PFSK-1 (cell line): ENCODE data around the gene CMC1.

Source experiments
- FOXP2 ChIP-seq: optimal IDR thresholded peaks from 2 replicates; pipeline ENCODE3; 2011; ENCODE audit warnings: borderline replicate concordance, control low read depth, inconsistent platforms; ENCODE audit not compliant: insufficient read depth; ENCODE audit errors: extremely low read length, extremely low read depth
- POLR2AphosphoS5 ChIP-seq: IDR thresholded peaks from 2 replicates; pipeline ENCODE4 v1.6.1; 2012; ENCODE audit warnings: low read depth, mild to moderate bottlenecking, control low read depth, low read length, moderate library complexity
- SIN3A ChIP-seq: IDR thresholded peaks from 2 replicates; pipeline ENCODE4 v1.6.1; 2012; ENCODE audit warnings: mild to moderate bottlenecking, low read length, moderate library complexity, borderline replicate concordance; ENCODE audit not compliant: insufficient read depth
- TAF1 ChIP-seq: IDR thresholded peaks from 2 replicates; pipeline ENCODE4 v1.6.1; 2012; ENCODE audit warnings: low read length, control low read depth, borderline replicate concordance; ENCODE audit not compliant: insufficient read depth
- TF ChIP-seq, protein P1 (sequence below), 2 experiments: IDR thresholded peaks; 2 replicates each; pipeline versions ENCODE4 v1.6.1 to v1.8.0; 2011 to 2012; ENCODE audit warnings: low read depth in 2 of 2, low read length in 2 of 2, control low read depth in 1 of 2, inconsistent platforms in 1 of 2, mild to moderate bottlenecking in 1 of 2, moderate library complexity in 1 of 2; ENCODE audit not compliant: insufficient read depth in 1 of 2

DNA sequence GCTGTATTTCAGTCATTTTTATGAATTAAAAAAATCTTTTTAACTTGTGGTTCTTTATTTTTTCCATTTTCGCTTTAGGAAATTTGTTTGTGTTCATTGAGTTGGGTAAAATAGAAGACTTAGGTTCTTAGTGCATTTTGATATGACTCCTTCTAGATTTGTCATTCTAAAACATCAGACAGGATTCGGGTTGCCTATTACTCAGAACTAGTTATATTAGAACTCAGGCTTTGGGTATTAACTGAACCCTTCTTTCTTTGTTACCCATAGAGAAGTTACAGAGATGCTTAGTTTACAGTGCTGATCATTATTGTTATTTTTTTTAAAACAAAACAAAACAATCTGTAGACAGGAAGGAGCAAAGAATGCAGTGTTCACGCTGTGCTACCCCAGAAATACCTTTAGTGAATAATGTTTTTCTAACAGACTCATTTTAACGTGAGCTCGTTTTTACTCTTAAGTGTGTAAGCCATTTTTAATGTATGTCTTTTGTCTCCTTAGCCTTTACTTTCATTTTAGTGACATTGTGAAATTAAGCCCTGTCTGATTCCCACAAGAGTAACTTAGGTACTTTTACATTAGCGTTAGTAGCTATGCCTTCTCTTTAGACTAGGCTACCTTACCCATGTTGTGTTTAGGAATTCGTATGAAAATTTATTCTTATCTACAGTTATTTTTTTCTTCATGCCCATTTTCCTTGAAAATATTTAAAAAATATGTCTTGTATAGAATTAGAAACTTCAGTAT is 53.4 kb downstream of the CMC1 start:
- no peak for TF ChIP-seq POLR2AphosphoS5
- TF ChIP-seq, protein P1, sequence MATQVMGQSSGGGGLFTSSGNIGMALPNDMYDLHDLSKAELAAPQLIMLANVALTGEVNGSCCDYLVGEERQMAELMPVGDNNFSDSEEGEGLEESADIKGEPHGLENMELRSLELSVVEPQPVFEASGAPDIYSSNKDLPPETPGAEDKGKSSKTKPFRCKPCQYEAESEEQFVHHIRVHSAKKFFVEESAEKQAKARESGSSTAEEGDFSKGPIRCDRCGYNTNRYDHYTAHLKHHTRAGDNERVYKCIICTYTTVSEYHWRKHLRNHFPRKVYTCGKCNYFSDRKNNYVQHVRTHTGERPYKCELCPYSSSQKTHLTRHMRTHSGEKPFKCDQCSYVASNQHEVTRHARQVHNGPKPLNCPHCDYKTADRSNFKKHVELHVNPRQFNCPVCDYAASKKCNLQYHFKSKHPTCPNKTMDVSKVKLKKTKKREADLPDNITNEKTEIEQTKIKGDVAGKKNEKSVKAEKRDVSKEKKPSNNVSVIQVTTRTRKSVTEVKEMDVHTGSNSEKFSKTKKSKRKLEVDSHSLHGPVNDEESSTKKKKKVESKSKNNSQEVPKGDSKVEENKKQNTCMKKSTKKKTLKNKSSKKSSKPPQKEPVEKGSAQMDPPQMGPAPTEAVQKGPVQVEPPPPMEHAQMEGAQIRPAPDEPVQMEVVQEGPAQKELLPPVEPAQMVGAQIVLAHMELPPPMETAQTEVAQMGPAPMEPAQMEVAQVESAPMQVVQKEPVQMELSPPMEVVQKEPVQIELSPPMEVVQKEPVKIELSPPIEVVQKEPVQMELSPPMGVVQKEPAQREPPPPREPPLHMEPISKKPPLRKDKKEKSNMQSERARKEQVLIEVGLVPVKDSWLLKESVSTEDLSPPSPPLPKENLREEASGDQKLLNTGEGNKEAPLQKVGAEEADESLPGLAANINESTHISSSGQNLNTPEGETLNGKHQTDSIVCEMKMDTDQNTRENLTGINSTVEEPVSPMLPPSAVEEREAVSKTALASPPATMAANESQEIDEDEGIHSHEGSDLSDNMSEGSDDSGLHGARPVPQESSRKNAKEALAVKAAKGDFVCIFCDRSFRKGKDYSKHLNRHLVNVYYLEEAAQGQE (IDR thresholded peaks at IDR 0.05; ENCODE audit: insufficient read depth in 1 of 2, low read depth in 2 of 2, low read length in 2 of 2): no peak
- no peak for TF ChIP-seq SIN3A
- no peak for TF ChIP-seq TAF1
- TF ChIP-seq FOXP2: no peak
